ENCODE measurements around the gene ACADVL.

ACADVL gene

GRCh38 chr17:7217113-7217987, 2.4 kb upstream of the ACADVL start:
- no peak for DNase-seq (ENCODE audit: low read depth in 2 of 2)

GRCh38 chr17:7218166-7218565, 1.6 kb upstream of the ACADVL start:
- no peak for DNase-seq (ENCODE audit: low read depth in 2 of 2)

- no peak for DNase-seq (ENCODE audit: low read depth in 2 of 2)
Measured at GRCh38 chr17:7218758-7219157, 980 bp upstream of the ACADVL start.

GRCh38 chr17:7219229-7219811, 418 bp upstream of the ACADVL start:
- DNase-seq (ENCODE audit: low read depth in 2 of 2), result no peak

- no peak for DNase-seq (ENCODE audit: low read depth in 2 of 2)
Measured at GRCh38 chr17:7220593-7221277, 997 bp downstream of the ACADVL start.

- DNase-seq (ENCODE audit: low read depth in 2 of 2), result no peak
Measured at GRCh38 chr17:7221278-7222092, 1.7 kb downstream of the ACADVL start.

GRCh38 chr17:7222093-7222971, 2.6 kb downstream of the ACADVL start:
- DNase-seq (ENCODE audit: low read depth in 2 of 2), result no peak

GRCh38 chr17:7222972-7223292, 3.2 kb downstream of the ACADVL start:
- no peak for DNase-seq (ENCODE audit: low read depth in 2 of 2)

GRCh38 chr17:7223375-7223774, 3.6 kb downstream of the ACADVL start:
- no peak for DNase-seq (ENCODE audit: low read depth in 2 of 2)

GRCh38 chr17:7224110-7224509, 4.4 kb downstream of the ACADVL start:
- DNase-seq (ENCODE audit: low read depth in 2 of 2), result no peak

- no peak for DNase-seq (ENCODE audit: low read depth in 2 of 2)
Measured at GRCh38 chr17:7224661-7225111, 4.9 kb downstream of the ACADVL start.

GRCh38 chr17:7225711-7226331, 6.1 kb downstream of the ACADVL start:
- DNase-seq (ENCODE audit: low read depth in 2 of 2), result no peak

GRCh38 chr17:7226721-7227710, 7.3 kb downstream of the ACADVL start:
- DNase-seq (ENCODE audit: low read depth in 2 of 2), result no peak

- DNase-seq (ENCODE audit: low read depth in 2 of 2), result no peak
Measured at GRCh38 chr17:7228920-7229319, 9.2 kb downstream of the ACADVL start.

- no peak for DNase-seq (ENCODE audit: low read depth in 2 of 2)
Measured at GRCh38 chr17:7229504-7229903, 9.8 kb downstream of the ACADVL start.

GRCh38 chr17:7232114-7232513, 12.4 kb downstream of the ACADVL start:
- DNase-seq (ENCODE audit: low read depth in 2 of 2), result no peak

GRCh38 chr17:7233701-7234082, 14.0 kb downstream of the ACADVL start:
- DNase-seq (ENCODE audit: low read depth in 2 of 2), result no peak

- DNase-seq (ENCODE audit: low read depth in 2 of 2), result peak; percentile 91 to 94
Measured at GRCh38 chr17:7234083-7234951, 14.6 kb downstream of the ACADVL start, which contains the start of gene DVL2. Gene DVL2, minus strand, starts transcription at chr17:7234517. Its CDS starts 255 bp downstream, at chr17:7234262.

Measured in stimulated activated CD8-positive, alpha-beta memory T cell treated with anti-CD3 and anti-CD28 coated beads, Interleukin-15, amount 100 ng/mL, for 48 hours (primary cell).